GM19397 (cell line): ENCODE measurements around the gene PSMD1.

Experiments
- ATAC-seq: cut with Tn5 transposase; IDR thresholded peaks from one replicate; pipeline ENCODE4 v1.9.1; 2021; ENCODE audit warnings: mild to moderate bottlenecking, moderate library complexity; ENCODE audit not compliant: unreplicated experiment

Gene PSMD1

GRCh38 chr2:231034291-231034882 lies 22.3 kb upstream of the PSMD1 start:
- no peak for ATAC-seq

- no peak for ATAC-seq
These were observed 20.5 kb upstream of the PSMD1 start for GRCh38 chr2:231036131-231036530.

GRCh38 chr2:231036578-231037106 lies 20.0 kb upstream of the PSMD1 start:
- no peak for ATAC-seq

DNA sequence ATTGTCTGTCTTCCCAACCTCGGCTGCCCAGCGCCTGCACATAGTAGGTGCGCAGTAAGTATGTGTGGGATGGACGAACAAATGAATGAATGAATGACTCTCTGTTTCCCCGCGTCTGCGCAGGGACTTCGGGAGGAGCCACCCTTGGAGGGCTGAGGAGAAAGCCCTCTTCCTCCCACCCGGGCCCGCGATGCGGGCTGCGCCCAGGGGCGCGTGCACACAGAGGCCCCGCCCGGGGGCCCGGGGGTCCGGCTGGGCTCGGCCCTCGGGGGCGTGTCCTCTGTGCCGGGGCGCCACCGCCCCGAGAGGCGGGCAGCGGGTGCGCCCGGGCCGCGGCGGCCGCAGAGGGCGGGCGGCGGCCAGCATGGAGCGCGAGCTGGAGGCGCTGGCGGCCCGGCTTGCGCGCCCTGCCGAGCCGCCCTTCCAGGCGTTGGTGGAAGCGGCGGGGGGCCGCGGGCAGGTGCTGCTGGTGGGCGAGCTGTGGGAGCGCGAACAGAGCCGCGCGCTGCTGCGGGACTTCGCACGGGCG lies 19.4 kb upstream of the PSMD1 start, which contains the start of gene C2orf72:
Gene C2orf72, plus strand, starts transcription at position 322 of the 529 bp plus-strand sequence. Its CDS starts 43 bp downstream, at position 365.
- no peak for ATAC-seq

DNA sequence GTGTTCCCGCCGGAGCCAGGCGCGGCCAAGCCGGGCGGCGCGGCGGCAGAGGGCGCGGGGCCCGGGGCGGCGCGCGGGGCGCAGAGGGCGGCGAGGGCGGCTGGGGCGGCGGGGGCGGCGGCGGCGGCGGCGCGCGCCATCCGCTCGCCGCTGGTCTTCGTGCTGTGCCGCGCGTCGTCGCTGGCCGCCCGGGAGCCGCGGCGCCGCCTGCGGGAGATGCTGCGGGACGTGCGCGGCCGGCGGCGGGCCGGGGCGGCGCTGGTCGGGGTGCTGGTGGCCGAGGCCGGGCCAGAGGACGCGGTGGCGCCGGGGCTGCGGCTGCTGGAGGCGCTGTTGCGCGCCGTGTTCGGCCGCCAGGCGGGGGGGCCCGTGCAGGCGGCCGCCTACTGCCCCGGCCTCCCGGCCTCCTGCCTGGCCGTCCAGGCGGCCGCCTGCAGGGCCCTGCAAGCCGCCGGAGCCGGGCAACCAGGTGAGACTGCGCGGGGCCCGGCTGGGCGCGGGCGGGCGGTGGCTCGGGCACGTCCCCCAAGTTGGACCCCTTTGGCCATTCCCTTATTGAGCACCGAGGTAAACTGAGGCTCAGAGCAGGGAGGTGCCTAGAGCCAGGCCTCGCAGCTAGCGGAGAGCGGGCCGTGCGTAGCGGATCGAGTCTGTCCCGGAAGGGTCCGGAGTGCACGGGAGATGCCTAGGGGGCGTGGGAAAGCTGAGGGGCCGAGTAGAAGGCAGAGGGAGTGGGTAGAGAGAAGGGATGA lies 18.8 kb upstream of the PSMD1 start:
- no peak for ATAC-seq

- no peak for ATAC-seq
These were observed 18.0 kb upstream of the PSMD1 start for GRCh38 chr2:231038483-231039293.

DNA sequence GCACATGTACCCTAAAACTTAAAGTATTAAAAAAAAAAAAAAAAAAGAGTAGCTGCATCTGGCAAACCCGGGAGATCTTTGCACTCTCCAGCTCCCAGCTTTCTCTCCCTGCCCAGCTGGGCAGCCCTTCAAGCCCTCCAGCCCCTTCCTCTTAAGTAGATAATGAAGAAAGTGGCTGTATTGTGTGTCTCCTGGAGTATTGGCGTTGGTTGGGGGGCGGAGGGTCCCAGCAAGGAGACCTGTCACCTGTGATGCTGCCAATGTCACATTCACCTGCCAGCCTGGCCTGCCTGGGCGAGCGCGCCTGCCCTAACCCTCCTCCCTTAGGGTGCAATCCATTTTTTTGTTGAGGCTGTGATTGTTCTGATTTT lies 17.4 kb upstream of the PSMD1 start:
- ATAC-seq: no peak

DNA sequence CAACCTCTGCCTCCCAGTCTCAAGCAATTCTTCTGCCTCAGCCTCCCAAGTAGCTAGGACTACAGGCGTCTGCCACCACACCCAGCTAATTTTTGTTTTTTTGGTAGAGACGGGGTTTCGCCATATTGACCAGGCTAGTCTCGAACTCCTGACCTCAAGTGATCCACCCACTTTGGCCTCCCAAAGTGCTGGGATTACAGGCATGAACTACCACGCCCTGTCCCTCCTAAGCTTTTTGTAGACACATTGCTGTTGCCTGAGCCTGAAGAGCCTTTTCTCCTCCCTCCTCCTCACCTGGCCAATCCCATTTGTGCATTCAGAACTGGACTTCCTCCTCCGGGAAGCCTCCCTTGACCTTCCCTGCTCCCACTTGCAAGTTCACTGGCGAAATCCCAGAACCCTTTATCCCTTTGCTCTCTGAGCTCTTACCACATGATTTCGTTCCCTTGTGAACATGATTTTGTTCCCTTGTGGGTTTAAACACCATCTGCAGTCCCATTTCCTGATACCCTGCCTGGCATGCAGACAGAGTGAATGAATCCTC lies 16.8 kb upstream of the PSMD1 start:
- ATAC-seq: no peak

GRCh38 chr2:231041061-231041689 lies 15.5 kb upstream of the PSMD1 start:
- no peak for ATAC-seq

DNA sequence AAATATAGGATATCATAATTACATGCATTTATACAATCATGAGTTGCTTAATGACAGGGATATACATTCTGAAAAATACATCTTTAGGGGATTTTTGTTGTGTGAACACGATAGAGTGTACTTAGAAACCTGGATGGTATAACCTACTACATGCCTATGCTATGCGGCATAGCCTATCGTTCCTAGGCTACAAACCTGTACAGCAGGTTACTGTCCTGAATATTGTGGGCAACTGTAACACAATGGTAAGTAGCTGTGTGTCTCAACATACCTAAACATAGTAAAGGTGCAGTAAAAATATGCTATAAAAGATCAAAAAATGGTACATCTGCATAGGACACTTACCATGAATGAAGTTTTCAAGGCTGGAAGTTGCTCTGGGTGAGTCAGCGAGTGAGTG lies 12.9 kb upstream of the PSMD1 start:
- no peak for ATAC-seq

DNA sequence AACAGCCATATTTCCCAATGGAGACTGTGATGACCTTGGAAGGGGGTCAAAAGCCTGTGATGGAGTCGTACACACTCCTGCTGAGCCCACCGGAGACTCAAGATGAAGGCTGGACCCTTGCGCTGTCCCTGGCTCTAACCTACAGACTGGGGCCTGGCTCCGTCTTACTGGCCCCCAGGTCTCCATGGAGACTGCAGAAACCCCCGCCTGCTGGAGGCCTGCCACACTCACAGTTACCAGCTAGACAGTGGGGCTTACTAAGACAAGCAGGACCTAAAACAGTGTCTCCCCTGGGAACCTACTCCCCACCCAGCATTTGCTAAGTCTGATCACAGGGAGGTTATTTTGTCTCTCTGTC lies 9.8 kb upstream of the PSMD1 start:
- ATAC-seq: no peak

GRCh38 chr2:231047274-231047922 lies 9.3 kb upstream of the PSMD1 start:
- ATAC-seq: no peak

GRCh38 chr2:231047923-231048915 lies 8.4 kb upstream of the PSMD1 start:
- ATAC-seq: no peak

- no peak for ATAC-seq
These were observed 7.2 kb upstream of the PSMD1 start for GRCh38 chr2:231049286-231050017.

DNA sequence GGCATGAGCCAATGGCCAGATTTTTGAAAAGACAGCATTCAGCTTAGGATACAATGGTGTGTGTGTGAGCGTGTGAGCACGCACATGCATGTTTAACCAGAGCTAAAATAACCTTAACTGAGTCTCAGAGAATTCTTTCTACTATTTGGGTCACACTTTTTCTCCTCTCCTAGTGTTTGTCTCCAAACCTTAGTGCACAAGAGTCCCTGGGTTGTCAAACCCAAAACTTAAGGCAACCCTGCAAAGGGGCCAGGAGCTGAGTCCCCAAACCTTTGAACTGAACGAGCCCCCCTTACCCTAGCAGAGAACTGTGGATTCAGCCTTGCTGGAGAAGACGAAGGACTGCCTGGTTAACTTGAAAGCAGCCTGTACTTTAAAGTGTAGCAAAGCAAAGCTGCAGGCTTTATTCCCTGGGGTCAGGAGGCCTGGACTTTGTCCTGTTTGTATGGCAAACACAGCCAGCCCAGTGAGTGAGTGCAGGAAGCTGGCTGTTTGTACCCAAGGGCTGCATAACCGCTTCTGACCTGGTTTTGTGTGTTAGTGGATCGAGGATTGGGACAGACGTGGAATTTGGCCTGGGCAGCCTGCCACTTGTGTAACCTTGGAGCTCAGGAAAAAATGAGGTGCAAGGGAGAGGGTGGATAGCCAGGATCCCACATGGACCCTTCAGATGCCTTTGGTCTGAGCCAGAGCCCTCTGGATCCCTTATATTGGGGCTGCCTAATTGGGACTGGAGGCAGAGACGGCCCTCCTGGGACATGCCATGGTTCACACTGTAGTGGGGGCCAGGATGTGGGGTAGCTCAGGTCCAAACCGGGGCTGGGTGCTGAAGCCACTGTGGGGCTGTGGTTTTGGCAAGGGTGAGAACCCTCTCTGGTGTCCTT lies 6.4 kb upstream of the PSMD1 start:
- ATAC-seq: no peak

DNA sequence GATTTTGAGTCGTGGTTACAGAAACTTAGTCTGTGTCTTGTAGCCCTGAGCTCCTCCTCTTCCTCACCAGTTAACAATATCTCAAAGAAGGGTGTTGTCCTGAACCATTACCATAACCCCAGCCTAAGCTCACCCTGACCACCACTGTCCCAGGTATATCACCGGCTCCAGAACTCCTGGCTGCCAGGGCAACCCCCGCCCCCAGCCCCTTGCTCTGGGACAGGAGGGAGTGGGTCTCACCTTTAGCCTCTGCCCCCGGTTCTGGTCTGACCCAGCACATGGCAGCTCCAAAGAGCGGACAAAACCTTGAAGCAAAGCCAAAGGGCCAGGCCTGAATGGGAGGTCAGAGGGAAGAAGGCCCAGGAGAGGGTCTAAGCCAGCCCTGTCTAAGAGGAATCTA lies 5.6 kb upstream of the PSMD1 start:
- no peak for ATAC-seq
